SK-N-SH treated with all-trans-retinoic acid at 6 μM for 48 hours (cell line): ENCODE measurements around the gene APOC4.

Experiments used
- ZFP3 ChIP-seq: fragments of 250-450 bp; sonication (Bioruptor Pico); IDR thresholded peaks from 2 replicates; pipeline ENCODE4 v1.5.0; 2020; ENCODE audit warnings: mild to moderate bottlenecking, moderate library complexity
- ZFP30 ChIP-seq: fragments of 450-650 bp; formaldehyde crosslinking; IDR thresholded peaks from 2 replicates; pipeline ENCODE4 v1.5.0; 2022; ENCODE audit warnings: mild to moderate bottlenecking, moderate library complexity

DNA sequence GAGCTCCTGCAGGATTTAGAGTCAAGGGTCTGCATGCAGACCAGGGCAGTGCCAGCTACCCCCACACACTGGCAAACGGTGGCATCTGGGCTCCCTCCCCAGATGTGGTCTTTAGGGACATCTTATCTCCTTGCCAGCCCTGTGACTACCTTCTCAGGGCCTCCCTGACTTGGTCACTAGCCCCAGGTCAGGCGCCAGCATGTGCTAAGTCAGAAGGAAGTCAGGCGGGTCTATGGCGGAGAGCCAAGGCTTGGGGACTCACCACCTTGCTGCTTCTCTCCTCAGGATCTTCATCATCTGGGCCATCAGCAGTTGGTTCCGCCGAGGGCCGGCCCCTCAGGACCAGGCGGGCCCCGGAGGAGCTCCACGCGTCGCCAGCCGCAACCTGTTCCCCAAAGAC, 30.8 kb downstream of the APOC4 start:
- no peak for TF ChIP-seq ZFP30 (CRISPR knock-in tag)
- no peak for TF ChIP-seq ZFP3
